Measurements from ENCODE around the gene RTP2.

RTP2 gene

GRCh38 chr3:187665764-187666402 is 36.5 kb downstream of the RTP2 start:
- DNase-seq: no peak

DNA sequence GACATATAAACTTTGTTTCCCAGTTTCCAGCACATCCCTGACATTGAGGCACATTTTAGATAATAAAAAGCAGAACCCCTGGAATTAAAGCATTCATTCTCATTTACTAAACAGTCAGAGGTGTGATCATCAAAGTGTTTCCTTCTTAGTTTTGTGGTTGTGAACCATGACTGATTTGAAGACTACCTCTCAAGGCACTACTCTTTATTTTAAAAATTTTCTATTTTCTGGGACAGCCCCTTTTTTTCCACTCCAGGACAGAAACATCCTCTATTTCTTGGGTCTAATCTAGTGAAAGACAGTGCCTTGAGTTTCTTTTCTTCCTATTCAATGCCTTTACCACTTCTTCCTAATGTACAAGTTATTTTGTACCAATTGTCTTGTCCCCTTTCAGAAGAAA is 37.3 kb downstream of the RTP2 start:
- no peak for DNase-seq

DNA sequence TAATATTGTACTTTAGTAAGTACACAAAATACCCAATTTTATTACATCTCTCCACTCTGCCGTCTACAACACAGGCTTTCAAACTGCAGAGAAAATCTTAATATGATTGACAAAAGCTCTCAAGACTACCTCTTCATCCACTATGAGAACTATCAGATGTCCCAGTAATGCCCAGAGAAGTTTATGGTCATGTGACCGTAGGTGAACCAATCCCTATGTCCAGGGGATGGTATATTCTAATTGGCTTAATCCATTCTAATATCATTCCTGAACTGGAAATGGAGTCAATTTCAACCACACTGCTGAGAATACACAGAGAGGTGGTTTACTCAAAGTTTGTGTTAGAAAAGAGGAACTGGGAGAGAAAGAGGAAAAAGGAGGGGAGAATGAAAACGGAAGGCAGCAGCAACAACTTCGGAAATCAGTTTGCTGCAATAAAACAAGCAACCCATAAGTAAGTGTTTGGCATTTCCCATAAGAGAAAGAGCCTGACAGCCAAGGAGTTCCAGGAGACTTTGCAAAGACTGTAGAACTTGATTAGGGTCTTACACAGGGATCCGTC is 39.4 kb downstream of the RTP2 start:
- no peak for DNase-seq

- DNase-seq: no peak
Observed at GRCh38 chr3:187661267-187661666, 41.1 kb downstream of the RTP2 start.

- DNase-seq: no peak
Observed at GRCh38 chr3:187651282-187651681, 51.1 kb downstream of the RTP2 start.

Measured in NCI-H1048 (cell line).